Stimulated activated CD8-positive, alpha-beta memory T cell treated with anti-CD3 and anti-CD28 coated beads, Interleukin-12 subunit alpha, Interleukin-12 subunit beta, amount 100 ng/mL, for 24 hours (primary cell): ENCODE results near the gene CTSZ.
"Not testable (repeated sequence)": the region's sequence is repeated elsewhere in the genome, so short reads cannot be mapped to it uniquely, and the experiment has no call there.

Source experiments
- DNase-seq: peaks from one replicate; pipeline ENCODE4 v3.0.0-alpha.2; 2020; ENCODE audit errors: extremely low read depth

The CTSZ gene

GRCh38 chr20:59013031-59013951 lies 6.2 kb upstream of the CTSZ start:
- no peak for DNase-seq

DNA sequence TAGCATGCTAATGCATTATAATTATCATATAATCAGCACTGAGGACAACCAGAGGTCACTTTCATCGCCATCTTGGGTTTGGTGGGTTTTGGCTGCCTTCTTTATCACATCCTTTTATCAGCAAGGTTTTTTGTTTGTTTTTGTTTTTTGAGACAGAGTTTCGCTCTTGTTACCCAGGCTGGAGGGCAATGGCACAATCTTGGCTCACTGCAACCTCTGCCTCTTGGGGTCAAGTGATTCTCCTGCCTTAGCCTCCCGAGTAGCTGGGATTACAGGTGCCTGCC lies 4.8 kb upstream of the CTSZ start:
- not testable (repeated sequence) for DNase-seq

DNA sequence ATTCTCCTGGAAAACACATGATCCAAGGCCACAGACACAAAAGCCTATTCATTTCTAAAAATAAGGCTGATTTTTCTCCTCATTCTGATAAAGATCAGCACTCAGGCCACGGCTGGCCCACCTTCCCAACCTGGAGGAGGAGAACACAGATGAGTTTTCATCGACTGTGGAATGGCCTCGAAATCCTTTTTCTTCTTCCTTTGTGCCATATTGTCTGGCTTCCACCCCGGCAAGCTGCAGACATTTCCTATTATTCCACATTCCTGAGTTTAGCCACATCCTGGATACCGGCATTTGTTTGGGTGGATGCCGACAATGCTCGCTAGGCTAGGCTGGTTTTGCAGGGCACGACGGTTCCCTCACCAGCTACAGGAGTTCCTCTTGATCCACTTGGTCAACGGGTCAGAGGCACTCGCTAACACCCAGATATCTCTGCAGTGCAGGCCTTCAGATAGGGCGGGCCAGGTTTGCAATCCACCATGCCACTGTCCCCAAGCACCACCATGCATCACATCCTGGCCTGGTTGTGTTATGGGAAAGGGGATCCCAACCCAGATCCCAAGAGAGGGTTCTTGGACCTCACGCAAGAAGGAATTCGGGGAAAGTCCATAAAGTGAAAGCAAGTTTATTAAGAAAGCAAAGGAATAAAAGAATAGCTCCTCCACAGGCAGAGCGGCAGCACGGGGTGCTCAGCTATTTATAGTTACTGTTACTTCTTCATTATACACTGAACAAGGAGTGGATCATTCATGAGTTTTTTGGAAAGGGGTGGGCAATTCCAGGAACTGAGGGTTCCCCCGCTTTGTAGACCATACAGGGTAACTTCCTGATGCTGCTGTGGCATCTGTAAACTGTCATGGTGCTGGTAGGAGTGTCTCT lies 4.2 kb upstream of the CTSZ start:
- DNase-seq, result no peak

GRCh38 chr20:59010321-59010994 lies 3.4 kb upstream of the CTSZ start:
- DNase-seq, result no peak

DNA sequence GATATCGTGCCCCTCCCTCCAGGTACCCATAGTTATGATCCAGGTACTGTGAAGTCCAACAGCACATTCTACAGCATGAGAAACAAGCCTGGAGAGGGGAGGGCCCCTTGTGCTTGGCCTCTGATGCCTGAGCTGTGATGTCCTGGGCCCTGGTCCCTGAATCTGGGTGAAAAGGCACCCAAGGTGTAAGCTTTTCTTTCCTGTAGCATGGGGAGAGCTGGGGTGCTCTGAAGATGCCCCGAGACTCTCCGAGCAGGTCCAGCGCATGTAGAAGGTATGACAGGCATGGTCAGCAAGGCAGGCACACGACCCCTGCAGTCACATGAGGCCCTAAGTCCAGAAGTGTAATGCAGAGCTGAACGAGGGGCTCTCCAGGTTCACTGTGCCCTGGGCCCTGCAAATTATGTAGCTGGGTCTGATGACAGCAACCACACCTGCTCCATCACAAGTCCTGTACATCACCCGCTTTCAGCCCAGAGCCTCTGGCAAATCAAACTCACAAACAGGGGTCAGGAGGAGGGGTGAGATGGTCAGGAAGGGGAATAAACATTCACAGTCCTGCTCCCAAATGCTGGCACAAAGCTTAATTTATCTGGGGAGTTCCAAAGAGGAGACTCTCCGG lies 1.8 kb upstream of the CTSZ start:
- DNase-seq, result no peak

DNA sequence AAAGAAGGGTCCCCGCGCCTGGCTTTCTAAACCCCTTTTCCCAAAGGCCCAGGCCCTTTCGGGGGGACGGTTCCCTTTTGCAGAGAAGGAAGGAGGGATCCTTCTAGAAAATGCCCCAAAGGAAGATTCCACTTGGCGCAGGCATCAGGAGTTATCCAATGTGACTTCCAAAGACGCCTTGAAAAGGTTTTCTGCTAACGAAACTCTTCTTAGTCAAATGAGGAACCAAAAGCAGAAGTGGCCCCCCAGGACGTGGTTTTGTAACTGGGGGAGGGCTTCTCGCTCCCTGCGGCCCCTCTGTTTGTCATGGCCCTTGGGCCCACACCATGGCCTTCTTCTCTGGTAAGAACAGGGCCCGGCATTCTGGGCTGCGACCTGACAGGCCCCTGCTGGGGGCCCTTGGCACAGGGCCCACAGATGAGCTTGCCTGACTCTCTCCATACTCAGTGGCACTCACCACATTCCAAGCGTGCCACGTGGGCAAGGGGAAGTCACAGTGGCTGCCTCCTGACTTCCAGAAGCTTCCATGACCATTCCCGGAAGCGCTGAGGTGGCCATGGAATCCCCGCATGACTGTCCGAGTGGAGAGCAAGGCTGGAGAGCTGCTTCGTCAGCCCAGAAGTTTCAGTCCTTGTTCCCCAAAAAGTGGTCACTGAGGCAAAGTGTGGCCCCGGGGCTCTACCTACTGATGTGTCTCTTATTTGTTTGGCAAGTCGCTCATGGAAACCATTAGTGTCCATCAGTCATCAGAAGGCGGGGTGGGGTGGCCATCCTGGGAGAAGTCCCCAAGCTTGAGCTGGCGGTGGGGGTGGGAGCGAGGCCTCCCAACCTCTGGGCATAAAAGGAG lies 834 bp upstream of the CTSZ start:
- DNase-seq, result no peak

- no peak for DNase-seq
Observed at GRCh38 chr20:59006167-59006863, 739 bp downstream of the CTSZ start.

DNA sequence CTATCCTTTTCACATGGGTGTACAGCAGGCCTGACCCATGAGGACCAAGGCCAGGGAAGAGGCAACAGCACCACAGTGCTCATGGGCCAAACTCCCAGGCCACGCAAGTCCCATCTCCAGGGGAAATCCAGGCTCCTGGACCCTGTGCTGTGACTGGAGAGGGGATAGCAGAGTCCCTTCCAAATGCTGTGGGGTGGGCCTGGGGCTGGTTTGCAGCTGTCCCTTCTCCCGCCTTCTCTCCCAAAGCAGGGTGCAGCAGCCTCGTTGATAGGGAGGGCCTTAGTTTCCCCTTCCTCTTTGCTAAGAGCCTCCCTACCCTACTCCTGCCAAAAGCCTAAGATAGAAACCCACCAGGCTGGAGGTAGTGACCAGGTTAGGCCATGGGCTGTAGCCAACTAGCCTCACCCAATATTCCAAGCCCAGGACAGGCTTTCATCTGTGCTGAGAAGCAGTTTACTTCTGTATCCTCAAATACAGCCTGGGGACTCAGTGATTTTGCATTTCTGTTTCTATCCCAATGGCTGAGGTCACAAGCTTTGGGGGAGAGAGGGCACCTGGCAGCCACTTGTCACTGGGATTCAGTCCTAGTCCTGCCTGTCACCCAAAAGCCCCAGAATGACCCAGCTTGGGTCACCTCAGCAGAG lies 1.4 kb downstream of the CTSZ start:
- no peak for DNase-seq

GRCh38 chr20:59004763-59005522 lies 2.1 kb downstream of the CTSZ start:
- no peak for DNase-seq

GRCh38 chr20:59004493-59004762 lies 2.6 kb downstream of the CTSZ start:
- DNase-seq, result no peak

DNA sequence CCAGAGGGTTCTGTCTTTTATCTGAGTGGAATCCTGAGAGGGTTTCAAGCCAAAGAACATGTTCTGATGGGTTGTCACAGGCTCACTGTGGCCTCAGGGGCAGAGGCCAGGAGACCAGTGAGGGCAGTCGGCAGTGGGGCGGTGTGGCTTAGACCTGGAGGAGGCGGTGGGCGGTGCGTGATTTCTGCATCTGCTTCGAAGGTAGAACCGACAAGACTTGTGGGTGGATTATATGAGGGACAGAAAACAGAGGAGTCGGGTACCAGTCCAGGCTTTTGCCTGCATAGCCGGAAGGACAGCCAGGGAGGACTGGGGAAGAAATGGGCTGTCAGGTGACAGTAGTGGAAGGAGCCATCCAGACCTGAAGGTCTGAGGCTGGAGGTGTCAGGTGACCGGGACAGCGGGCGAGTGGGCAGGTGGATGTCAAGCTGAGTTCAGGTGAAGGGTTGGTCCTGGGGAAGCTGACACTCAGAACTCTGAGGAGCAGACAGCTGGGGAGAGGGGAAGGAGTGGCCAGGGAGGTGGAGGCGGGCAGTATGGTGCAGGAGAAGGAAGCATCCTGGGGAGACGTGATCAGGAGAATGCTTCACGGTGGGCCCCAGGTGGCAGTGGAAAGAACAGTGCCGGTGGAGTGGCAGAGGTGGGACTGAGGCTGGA lies 3.1 kb downstream of the CTSZ start:
- DNase-seq, result no peak

GRCh38 chr20:59002874-59003399 lies 4.1 kb downstream of the CTSZ start:
- DNase-seq, result no peak

DNA sequence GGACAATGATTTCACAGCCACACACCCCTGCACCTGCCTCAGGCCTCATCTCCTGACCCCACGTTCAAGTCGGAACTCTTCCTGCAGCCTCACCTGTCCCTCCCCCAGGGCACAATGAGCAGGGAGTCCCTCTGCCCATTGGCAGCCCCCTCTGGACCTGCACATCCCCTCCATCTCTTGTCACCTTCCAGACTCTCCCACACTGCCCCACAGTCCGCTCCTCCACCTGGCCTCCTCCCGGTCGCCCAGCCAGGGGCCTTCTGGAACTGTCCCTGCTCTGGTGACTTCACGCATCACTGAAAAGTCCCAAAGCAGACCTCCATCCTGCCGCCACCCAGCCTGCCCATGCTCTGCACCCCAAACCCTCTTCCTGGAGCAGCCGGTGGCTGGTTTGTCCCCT lies 4.7 kb downstream of the CTSZ start:
- no peak for DNase-seq

DNA sequence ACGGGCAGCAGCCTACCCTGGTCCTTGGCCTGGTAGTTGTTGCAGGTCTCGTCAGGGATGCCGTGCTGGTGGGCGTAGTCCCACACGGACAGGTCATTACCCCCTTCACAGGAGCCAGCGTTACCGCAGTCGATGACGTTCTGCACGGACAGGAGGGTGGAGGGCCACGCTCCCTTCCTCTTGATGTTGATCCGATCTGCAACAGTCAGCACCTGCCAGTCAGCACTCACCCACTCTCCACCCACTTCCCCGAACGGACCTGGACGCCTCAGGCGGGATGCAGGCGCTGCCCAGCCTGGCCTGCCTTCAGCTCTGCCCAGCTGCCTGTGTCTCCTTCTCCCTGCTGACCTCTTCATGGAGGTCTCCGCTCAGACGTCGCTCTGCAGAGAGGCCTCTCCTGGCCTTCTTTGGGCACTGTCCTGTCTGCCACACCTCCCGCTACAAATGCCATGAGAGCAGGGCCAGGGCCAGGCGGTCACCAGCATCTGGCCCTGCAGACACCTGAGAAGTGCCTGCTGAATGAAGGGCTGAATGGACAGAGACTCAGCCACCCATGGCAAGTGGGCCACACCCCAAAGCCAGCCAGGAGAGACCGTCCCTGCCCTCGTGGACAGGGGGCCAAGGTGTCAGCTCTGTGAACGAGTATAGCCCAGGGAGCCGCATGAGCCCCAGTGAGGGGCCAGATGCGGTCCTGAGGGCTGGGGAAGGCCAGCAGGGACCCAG lies 5.4 kb downstream of the CTSZ start:
- no peak for DNase-seq

GRCh38 chr20:59001068-59001448 lies 6.0 kb downstream of the CTSZ start:
- no peak for DNase-seq

DNA sequence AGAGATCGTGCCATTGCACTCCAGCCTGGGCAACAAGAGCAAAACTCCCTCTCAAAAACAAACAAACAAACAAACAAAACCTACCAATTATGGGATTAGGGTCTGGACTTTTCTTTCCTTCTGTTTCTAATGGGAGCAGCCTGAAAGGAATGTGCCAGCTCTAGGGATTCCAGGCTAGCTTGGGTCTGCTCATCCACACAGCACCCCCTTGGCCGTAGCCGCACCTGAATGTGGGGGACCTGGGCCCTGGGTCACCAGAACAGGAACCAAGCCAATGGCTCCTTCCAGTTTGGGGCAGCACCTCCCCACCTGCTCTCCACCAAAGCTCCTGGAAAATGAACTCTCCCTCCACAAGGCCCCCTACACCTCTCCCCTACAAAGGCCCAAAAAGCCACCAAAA lies 6.7 kb downstream of the CTSZ start:
- no peak for DNase-seq

DNA sequence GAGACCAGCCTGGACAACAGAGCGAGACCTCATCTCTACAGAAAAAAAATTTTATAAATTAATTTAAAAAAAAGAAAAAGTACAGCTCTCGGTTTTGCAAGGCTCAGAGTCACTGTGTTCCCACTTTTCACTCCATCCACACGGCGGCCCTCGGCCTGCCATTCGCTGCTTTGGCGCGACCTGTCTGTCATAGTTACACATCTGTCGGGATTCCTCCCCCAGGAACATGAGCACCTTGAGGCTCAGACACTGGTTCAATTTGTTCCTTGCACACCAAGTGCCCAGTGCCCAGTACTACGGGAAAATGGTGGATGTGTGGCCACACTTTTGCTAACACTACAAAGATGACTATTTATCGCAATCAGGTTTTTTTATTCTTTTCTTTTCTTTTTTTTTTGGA lies 8.4 kb downstream of the CTSZ start:
- DNase-seq, result no peak

DNA sequence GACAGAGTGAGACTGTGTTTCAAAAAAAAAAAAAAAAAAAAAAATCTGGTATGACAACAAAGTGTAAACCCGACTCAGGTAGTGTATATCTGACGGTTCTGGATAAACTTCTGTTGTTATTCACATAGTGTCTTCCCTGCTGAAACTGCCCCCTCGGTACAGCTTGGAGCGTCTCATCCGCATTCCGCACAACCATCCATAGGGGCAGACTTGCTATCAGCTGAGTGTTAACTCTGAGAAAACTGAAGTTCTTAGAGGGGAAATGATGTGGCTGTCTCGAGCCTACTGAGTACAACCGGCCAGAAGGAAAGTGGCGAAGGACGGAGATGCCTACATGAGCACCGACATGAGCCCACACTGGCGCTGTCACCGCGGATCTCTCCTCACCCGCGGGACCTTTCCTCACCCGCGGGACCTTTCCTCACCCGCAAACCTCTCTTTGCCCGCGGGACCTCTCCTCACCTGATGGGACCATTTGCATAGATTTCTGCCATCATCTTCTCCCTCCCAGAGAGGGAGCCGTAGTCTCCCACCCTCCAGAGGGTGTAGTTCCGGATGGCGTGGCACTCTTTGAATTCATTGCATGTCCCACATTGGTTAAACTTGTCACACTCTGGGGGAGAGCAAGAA lies 9.8 kb downstream of the CTSZ start:
- no peak for DNase-seq
